OCI-LY3 (cell line): ENCODE results near the gene KCNN3.

Source experiments
- H2AFZ ChIP-seq: fragments of 200-600, 300-600 bp; shearing (Covaris generic); 2 replicates; pipeline ENCODE4 v1.6.0; 2014; ENCODE audit warnings: antibody characterized with exemption, low read depth, low read length
- H3K27ac ChIP-seq: fragments of 200-600, 300-600 bp; sonication (generic); 2 replicates; pipeline ENCODE4 v1.5.1; 2014; ENCODE audit warnings: mild to moderate bottlenecking, low read length, moderate library complexity, mixed read lengths
- H3K27me3 ChIP-seq: fragments of 200-600, 300-600 bp; sonication (generic); 2 replicates; pipeline ENCODE4 v1.6.1; 2014; ENCODE audit warnings: low read depth, low read length, mixed read lengths
- H3K36me3 ChIP-seq: fragments of 200-600, 300-600 bp; sonication (generic); replicated peaks from 2 replicates; pipeline ENCODE3; 2014; ENCODE audit warnings: low read depth, low read length, mixed read lengths
- H3K4me1 ChIP-seq: fragments of 300-600, 200-600 bp; sonication (generic); 2 replicates; pipeline ENCODE4 v1.6.1; 2014; ENCODE audit warnings: low read length, mixed read lengths
- H3K4me2 ChIP-seq: fragments of 200-600, 300-600 bp; sonication (generic); 2 replicates; pipeline ENCODE4 v1.6.1; 2014; ENCODE audit warnings: low read length, mixed read lengths
- H3K4me3 ChIP-seq: fragments of 300-600, 200-600 bp; sonication (generic); 2 replicates; pipeline ENCODE4 v1.5.1; 2014; ENCODE audit warnings: antibody characterized with exemption, mild to moderate bottlenecking, low read length, moderate library complexity
- H3K79me2 ChIP-seq: fragments of 300-600, 200-600 bp; shearing (Covaris generic); 2 replicates; pipeline ENCODE4 v1.6.1; 2014; ENCODE audit warnings: mild to moderate bottlenecking, low read length, mixed read lengths
- H3K9ac ChIP-seq: fragments of 300-600, 200-600 bp; shearing (Covaris generic); 2 replicates; pipeline ENCODE4 v1.6.0; 2014; ENCODE audit warnings: mild to moderate bottlenecking, low read length, moderate library complexity
- H3K9me3 ChIP-seq: fragments of 200-600, 300-600 bp; shearing (Covaris generic); 2 replicates; pipeline ENCODE4 v1.6.1; 2014; ENCODE audit warnings: low read length, mixed read lengths; ENCODE audit not compliant: insufficient read depth
- H4K20me1 ChIP-seq: fragments of 200-600, 300-600 bp; sonication (generic); 2 replicates; pipeline ENCODE4 v1.6.1; 2016; ENCODE audit warnings: low read length, mixed read lengths; ENCODE audit not compliant: insufficient read depth
- EZH2phosphoT487 ChIP-seq: fragments of 200-600 bp; shearing (Covaris generic); IDR thresholded peaks from 2 replicates; pipeline ENCODE4 v1.6.1; 2018; ENCODE audit warnings: antibody characterized with exemption, mixed run types, low read depth
- TF ChIP-seq, protein P1 (sequence below): fragments of 200-600, 300-600 bp; sonication (generic); IDR thresholded peaks from 2 replicates; pipeline ENCODE4 v1.5.1; 2014; ENCODE audit warnings: antibody characterized with exemption, low read length, low read depth

KCNN3 gene

DNA sequence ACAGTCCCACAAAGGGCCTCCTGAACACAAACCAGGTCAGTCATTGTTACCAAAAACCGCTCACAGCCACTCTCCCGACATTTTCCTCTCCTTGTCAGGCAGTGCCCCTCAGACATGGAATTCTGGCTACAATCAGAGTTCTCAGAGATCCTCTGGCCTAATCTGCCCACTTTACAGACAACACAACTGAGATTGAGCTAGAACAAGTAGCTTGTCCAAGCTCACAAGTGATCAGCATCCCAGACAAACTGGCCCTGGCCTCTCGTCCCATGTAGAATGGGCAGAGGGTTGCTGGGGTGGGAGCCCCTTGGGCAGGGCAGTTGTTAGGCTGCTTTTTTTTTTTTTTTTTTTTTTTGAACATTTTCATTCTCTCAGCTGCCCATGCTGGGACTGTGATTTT, 57.2 kb downstream of the KCNN3 start:
- H3K4me3 ChIP-seq, result no peak overlapping the region
- H2AFZ ChIP-seq, result no peak overlapping the region
- peaks cover 16% of the 10 kb centered on the region for H3K4me1 ChIP-seq
- peaks cover 10% of the 10 kb centered on the region for H3K27me3 ChIP-seq
- no peak overlapping the region for H3K9ac ChIP-seq
- H3K36me3 ChIP-seq, result no peaks in the 10 kb centered on the region
- H3K79me2 ChIP-seq, result no peaks in the 10 kb centered on the region
- H3K4me2 ChIP-seq, result no peak overlapping the region
- TF ChIP-seq, protein P1, sequence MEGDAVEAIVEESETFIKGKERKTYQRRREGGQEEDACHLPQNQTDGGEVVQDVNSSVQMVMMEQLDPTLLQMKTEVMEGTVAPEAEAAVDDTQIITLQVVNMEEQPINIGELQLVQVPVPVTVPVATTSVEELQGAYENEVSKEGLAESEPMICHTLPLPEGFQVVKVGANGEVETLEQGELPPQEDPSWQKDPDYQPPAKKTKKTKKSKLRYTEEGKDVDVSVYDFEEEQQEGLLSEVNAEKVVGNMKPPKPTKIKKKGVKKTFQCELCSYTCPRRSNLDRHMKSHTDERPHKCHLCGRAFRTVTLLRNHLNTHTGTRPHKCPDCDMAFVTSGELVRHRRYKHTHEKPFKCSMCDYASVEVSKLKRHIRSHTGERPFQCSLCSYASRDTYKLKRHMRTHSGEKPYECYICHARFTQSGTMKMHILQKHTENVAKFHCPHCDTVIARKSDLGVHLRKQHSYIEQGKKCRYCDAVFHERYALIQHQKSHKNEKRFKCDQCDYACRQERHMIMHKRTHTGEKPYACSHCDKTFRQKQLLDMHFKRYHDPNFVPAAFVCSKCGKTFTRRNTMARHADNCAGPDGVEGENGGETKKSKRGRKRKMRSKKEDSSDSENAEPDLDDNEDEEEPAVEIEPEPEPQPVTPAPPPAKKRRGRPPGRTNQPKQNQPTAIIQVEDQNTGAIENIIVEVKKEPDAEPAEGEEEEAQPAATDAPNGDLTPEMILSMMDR, result no peak
- TF ChIP-seq EZH2phosphoT487, result no peak
- H3K9me3 ChIP-seq, result no peaks in the 10 kb centered on the region
- no peak overlapping the region for H3K27ac ChIP-seq
- no peaks in the 10 kb centered on the region for H4K20me1 ChIP-seq

DNA sequence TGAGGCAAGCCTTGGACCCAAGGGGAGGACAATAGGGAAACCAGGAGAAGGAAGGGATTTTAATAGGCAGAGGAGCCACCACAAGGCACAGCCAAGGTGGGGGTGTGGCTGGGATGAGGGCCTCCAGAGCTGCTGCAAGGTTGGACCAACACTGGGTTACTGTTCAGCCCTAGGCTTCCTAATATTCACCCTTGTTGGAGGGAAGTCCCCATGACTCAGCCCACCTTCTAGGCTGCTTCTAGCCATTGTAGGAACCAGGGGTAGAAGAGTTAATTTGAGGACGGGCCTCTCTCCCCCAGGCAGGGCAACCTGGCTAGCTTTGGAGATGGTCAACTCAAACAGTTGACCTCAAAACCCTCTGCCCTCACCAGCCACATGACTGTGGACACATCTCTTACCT, 59.5 kb downstream of the KCNN3 start:
- peaks cover 31% of the 10 kb centered on the region for H3K4me1 ChIP-seq
- H3K9ac ChIP-seq, result no peak overlapping the region
- no peak overlapping the region for H3K4me2 ChIP-seq
- H2AFZ ChIP-seq, result no peak overlapping the region
- H3K79me2 ChIP-seq, result no peaks in the 10 kb centered on the region
- no peaks in the 10 kb centered on the region for H3K9me3 ChIP-seq
- H3K36me3 ChIP-seq, result no peaks in the 10 kb centered on the region
- H3K4me3 ChIP-seq, result no peak overlapping the region
- TF ChIP-seq EZH2phosphoT487, result no peak
- TF ChIP-seq, protein P1, result no peak
- peaks cover 15% of the 10 kb centered on the region for H3K27me3 ChIP-seq
- no peaks in the 10 kb centered on the region for H4K20me1 ChIP-seq
- H3K27ac ChIP-seq, result no peak overlapping the region

DNA sequence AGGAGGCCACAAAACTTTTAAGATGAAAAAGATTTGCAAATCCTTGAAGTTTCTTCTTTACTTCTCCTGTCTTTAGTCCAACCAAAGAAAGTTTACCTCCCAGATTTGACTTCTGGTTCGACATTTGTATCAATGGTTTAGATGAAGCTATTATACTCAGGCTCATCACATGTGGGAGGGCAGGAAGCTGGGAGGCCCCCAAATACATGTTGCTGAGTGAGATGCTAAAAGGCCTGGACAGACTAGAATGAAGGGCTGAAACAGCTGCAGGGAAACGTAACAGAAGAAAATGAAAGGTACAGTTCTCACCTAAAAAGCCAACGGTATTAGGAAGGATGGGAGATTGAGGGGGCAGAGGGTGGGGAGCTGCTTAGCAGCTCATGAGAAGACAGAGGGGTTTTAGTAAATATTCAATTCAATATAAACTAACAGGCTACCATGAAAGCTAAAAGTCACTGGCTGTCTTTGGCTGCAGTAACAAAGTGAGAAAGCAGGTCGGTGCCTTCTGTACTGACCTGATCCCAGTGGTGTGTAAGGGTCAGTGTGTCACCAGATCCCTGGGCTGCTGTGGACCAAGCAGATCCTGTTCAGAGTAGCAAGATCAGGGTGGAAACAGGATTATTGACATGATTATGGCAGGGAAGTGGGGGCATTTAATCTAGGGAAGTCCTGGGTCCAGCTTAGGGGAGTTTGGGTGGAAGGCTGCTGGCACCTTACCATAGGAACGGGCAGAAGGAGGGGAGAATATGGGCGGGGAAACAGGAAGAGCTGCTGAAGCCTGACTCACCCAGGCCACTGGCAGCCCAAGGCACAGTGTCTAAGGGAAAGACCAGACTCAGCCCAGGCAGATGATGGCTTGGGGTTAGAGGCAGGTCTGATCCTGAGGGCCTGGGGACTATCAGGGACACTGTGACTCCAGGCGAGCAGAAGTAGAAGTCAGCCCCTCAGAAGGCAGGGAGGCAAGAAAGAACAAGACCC, 60.4 kb downstream of the KCNN3 start:
- no peaks in the 10 kb centered on the region for H3K36me3 ChIP-seq
- no peak overlapping the region for H3K4me3 ChIP-seq
- H3K79me2 ChIP-seq, result no peaks in the 10 kb centered on the region
- TF ChIP-seq, protein P1, result no peak
- TF ChIP-seq EZH2phosphoT487, result no peak
- no peak overlapping the region for H2AFZ ChIP-seq
- no peak overlapping the region for H3K27ac ChIP-seq
- H4K20me1 ChIP-seq, result no peaks in the 10 kb centered on the region
- H3K9ac ChIP-seq, result no peak overlapping the region
- H3K9me3 ChIP-seq, result no peaks in the 10 kb centered on the region
- peaks cover 31% of the 10 kb centered on the region for H3K4me1 ChIP-seq
- H3K27me3 ChIP-seq, result peaks cover 19% of the 10 kb centered on the region
- no peak overlapping the region for H3K4me2 ChIP-seq

DNA sequence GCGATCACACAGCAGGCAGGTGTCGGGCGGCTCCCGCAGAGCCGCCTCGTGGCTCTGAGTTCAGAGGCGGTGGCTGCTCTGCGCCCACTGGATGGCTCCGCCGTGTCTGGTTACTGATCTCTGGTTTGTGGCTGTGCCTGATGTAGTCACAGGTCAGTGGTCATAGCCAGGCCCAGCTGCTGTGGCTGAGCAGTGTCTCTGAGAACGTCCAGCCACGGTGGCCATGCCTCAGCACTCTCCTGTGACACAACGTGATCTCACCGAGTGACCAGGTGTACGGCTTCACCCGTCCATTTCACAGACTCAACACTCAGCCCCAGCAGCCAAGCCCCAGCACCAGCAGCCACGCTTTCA, 61.2 kb downstream of the KCNN3 start:
- Histone ChIP-seq H2AFZ (no peak overlapping the region), H3K36me3 (no peaks in the 10 kb centered on the region), H3K4me3 (no peak overlapping the region), H3K9me3 (no peaks in the 10 kb centered on the region), H3K79me2 (no peaks in the 10 kb centered on the region), H3K27ac (no peak overlapping the region), H3K9ac (no peak overlapping the region), H4K20me1 (no peaks in the 10 kb centered on the region), H3K27me3 (peaks cover 27% of the 10 kb centered on the region), H3K4me2 (no peak overlapping the region), H3K4me1 (peaks cover 31% of the 10 kb centered on the region)
- TF ChIP-seq EZH2phosphoT487, result no peak
- TF ChIP-seq, protein P1, result no peak
